ENCODE measurements around the gene TOP3A. TPM values are rescaled to one million over a fixed set of nuclear protein-coding genes. Genes with fewer than 3 reads are reported as not detected.

Gene TOP3A
- polyA plus RNA-seq (2011; rRNA removed), result 10.2 and 13.0 TPM in 2 replicates
- polyA minus RNA-seq (2011; rRNA and poly(A)+ RNA removed), result 12.9 and 20.9 TPM in 2 replicates

DNA sequence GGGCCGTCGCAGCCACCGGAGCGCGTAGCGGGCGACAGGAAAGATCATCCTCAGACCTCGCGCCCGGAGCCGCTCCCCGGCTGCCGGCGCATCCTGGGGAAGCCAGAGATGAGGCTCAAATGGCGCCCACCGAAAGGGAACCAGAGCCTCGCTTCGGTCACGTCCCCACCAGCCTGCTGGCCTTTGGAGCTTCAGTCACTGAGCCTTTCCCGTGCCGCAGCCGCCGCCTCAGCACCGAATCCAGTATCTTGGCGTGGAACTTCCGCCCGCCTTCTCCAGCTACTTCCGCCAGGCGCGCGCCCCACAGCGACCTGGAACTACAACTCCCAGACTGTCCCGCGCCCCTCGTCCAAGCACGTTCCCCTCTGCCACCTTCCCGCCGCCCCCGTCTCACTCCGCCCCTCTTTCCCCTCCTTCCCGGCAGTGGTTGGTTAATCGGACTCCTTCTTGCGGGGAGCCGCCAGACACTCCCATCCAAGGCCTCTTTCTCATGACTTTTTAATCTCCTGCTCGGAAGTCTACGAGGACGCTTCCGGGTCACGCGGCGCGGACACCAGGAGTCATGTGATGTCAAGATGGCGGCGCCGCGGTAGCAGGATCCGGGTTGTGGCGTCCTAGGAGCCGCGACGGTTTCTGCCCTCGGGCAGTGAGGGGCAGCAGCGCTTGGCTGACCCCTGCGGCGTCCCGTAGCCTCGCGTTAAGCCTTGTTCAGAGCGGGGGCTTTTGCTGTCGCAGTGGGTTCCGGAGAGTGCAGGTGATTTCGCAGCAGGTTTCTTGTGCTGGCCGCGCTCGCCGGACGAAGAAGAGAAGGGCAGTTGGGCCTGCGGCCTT is at the start of gene TOP3A, which contains the start of gene SMCR8:
TSS of gene TOP3A (minus strand) at position 264 of the 831 bp plus-strand sequence. CDS start at position 48, 216 bp downstream.
TSS of gene SMCR8 (plus strand) at position 563 of the 831 bp plus-strand sequence. CDS start 497 bp downstream, outside the sequence.
- ChIA-PET POLR2A (no interaction called here), CTCF (interaction anchor here (1.0 to 1.2 kb wide), 2 partner anchors 12 to 14 kb away, joined by 3 to 4 read pairs; no protein-coding TSS in a partner anchor)
- Histone ChIP-seq H3K4me3 (ENCODE audit: low read depth, low read length) (peak within 1 kb of the TSS; percentile 93), H3K27me3 (ENCODE audit: control insufficient read depth, insufficient read depth, low read length) (no peaks in the 10 kb centered on the region), H3K36me3 (ENCODE audit: control insufficient read depth, insufficient read depth, low read length) (peaks cover 10% of the 10 kb centered on the region)
- no peak for TF ChIP-seq CTCF (IDR thresholded peaks at IDR 0.05; ENCODE audit: insufficient read depth, low read depth, low read length)
- peak; percentile 97 for DNase-seq (ENCODE audit: low read depth)

DNA sequence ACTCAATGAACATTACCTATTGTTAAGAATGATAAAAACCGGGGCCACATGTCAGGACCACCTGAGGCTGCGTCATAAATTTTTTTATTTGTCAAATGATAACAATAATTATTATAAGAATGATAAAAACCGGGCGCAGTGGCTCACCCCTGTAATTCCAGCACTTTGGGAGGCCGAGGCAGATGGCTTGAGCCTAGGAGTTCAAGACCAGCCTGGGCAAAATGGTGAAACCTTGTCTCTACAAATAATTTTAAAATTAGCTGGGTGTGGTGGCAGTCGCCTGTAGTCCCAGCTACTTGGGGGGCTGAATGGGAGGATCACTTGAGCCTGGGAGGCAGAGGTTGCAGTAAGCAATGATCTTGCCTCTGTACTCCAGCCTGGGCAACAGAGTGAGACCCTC is 49.4 kb upstream of the TOP3A start:
- peaks cover 2% of the 10 kb centered on the region; the same call in 1 of the 2 replicates for H3K27me3 ChIP-seq (ENCODE audit: control insufficient read depth, insufficient read depth, low read length)
- CTCF ChIA-PET, result no interaction called here
- POLR2A ChIA-PET, result no interaction called here
- no peak for DNase-seq (ENCODE audit: low read depth)
- no peak overlapping the region for H3K4me3 ChIP-seq (ENCODE audit: low read depth, low read length)
- TF ChIP-seq CTCF (IDR thresholded peaks at IDR 0.05; ENCODE audit: insufficient read depth, low read depth, low read length), result no peak
- no peaks in the 10 kb centered on the region for H3K36me3 ChIP-seq (ENCODE audit: control insufficient read depth, insufficient read depth, low read length)

GRCh38 chr17:18363101-18364049 is 48.6 kb upstream of the TOP3A start, which contains the start of gene SHMT1:
TSS of gene SHMT1 (minus strand) at chr17:18363550. CDS start at chr17:18355981, 7,569 bp downstream.
- ChIA-PET POLR2A (no interaction called here), CTCF (no interaction called here)
- Histone ChIP-seq H3K36me3 (ENCODE audit: control insufficient read depth, insufficient read depth, low read length) (no peaks in the 10 kb centered on the region), H3K27me3 (ENCODE audit: control insufficient read depth, insufficient read depth, low read length) (peaks cover 2% of the 10 kb centered on the region; the same call in 1 of the 2 replicates), H3K4me3 (ENCODE audit: low read depth, low read length) (peak within 1 kb of the TSS; percentile 68)
- no peak for TF ChIP-seq CTCF (IDR thresholded peaks at IDR 0.05; ENCODE audit: insufficient read depth, low read depth, low read length)
- DNase-seq (ENCODE audit: low read depth), result peak; percentile 25

DNA sequence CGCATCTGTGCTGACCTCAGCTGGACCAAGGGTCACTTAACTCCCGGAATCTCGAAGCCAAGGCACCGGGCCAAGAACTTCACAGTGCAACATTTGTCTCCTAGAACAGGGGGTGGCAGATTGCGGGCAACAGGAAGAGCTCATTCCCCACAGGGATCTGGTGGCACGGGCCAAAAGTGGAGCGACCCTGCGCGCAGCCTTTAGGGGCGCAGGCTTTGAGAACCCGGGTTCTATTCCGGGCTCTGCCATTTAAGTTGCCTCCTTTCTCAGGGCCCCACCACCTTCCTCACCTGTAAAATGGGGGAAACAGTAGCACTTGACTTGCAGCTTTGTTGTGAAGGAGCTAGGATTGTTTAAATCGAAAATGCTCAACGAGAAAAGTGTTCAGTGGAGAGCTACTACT is 47.9 kb upstream of the TOP3A start:
- POLR2A ChIA-PET, result no interaction called here

More for the DNA sequence above, 47.9 kb upstream of the TOP3A start:
- no peaks in the 10 kb centered on the region for H3K36me3 ChIP-seq (ENCODE audit: control insufficient read depth, insufficient read depth, low read length)
- no peak for DNase-seq (ENCODE audit: low read depth)
- 0 out of 2 replicates have a peak, but pooled peaks have one; percentile 8 for TF ChIP-seq CTCF (IDR thresholded peaks at IDR 0.05; ENCODE audit: insufficient read depth, low read depth, low read length)
- CTCF ChIA-PET, result no interaction called here
- H3K27me3 ChIP-seq (ENCODE audit: control insufficient read depth, insufficient read depth, low read length), result peaks cover 2% of the 10 kb centered on the region; the same call in 1 of the 2 replicates
- H3K4me3 ChIP-seq (ENCODE audit: low read depth, low read length), result peak overlapping the region; percentile 68
